ENCODE measurements around the gene PDE4A.

GRCh38 chr19:10502524-10503001 lies 82.2 kb downstream of the PDE4A start:
- TF ChIP-seq SIN3A (IDR thresholded peaks at IDR 0.05; ENCODE audit: borderline replicate concordance, insufficient read depth, low read length) (peak; percentile 87; the same call in 1 of the 2 replicates), POLR2AphosphoS5 (IDR thresholded peaks at IDR 0.05; ENCODE audit: low read depth, low read length) (peak; percentile 61; the same call in 1 of the 2 replicates)
